Tibial nerve (tissue), 4 donors: ENCODE data around the gene TP53AIP1. TPM values are rescaled to one million over a fixed set of nuclear protein-coding genes. Genes with fewer than 3 reads are reported as not detected.

Source experiments
- DNase-seq, 2 donors: peaks; one replicate each; pipeline ENCODE4 v3.0.0-alpha.2; 2019; ENCODE audit warnings: low spot score in 2 of 2
- H3K27ac ChIP-seq, 4 donors: fragments of 200-600 bp; sonication (generic) in 3 of 4; one replicate each; pipeline ENCODE4 v1.5.1; 2017 to 2019; ENCODE audit warnings: mild to moderate bottlenecking in 1 of 4
- H3K27me3 ChIP-seq, 2 donors: fragments of 200-600 bp; sonication (generic) in 1 of 2; one replicate each; pipeline versions ENCODE4 v1.5.1 to v1.6.0; 2017 to 2019
- H3K36me3 ChIP-seq, 3 donors: fragments of 200-600 bp; sonication (generic); one replicate each; pipeline ENCODE4 v1.5.1; 2018 to 2019
- H3K4me1 ChIP-seq, 4 donors: fragments of 200-600 bp; sonication (generic) in 3 of 4; one replicate each; pipeline ENCODE4 v1.5.1; 2017 to 2019
- H3K4me3 ChIP-seq, 4 donors: fragments of 200-600 bp; sonication (generic) in 3 of 4; one replicate each; pipeline ENCODE4 v1.5.1; 2017 to 2019; ENCODE audit warnings: mild to moderate bottlenecking in 1 of 4, moderate library complexity in 1 of 4
- H3K9me3 ChIP-seq, 4 donors: fragments of 200-600 bp; sonication (generic) in 3 of 4; one replicate each; pipeline ENCODE4 v1.5.1; 2017 to 2019
- EP300 ChIP-seq, 2 donors: sonication (generic); formaldehyde crosslinking; IDR thresholded peaks; one replicate each; pipeline ENCODE4 v1.6.1; 2017; ENCODE audit warnings: antibody characterized with exemption in 2 of 2, mild to moderate bottlenecking in 1 of 2
- POLR2A ChIP-seq, 2 donors: fragments of 450-650 bp; IDR thresholded peaks; one replicate each; pipeline ENCODE4 v1.6.1; 2017; ENCODE audit warnings: antibody characterized with exemption in 2 of 2, mild to moderate bottlenecking in 2 of 2, moderate library complexity in 2 of 2
- WGBS, 2 donors: methylation state at CpG; one replicate each; pipeline ENCODE4 v1.1.5; 2018; 5-methylcytosine and 5-hydroxymethylcytosine counted together
- total RNA-seq, 4 donors: library from RNA; depleted of rRNA; stranded (reverse); fragments of >200 nt; gene quantifications; one replicate each; pipeline ENCODE4 v1.1.0, GENCODE V29; 2016
- TF ChIP-seq, protein P1 (sequence below), 5 experiments: fragments of 200-600 bp in 3 of 5; fragments of 450-650 bp in 2 of 5; sonication (generic) in 3 of 5; IDR thresholded peaks; one replicate each; pipeline ENCODE4 v1.5.1; 2016 to 2019; ENCODE audit warnings: antibody characterized with exemption in 5 of 5, mild to moderate bottlenecking in 3 of 5, moderate library complexity in 2 of 5

Gene TP53AIP1
- total RNA-seq, 4 donors from 2014 or later = not detected

DNA sequence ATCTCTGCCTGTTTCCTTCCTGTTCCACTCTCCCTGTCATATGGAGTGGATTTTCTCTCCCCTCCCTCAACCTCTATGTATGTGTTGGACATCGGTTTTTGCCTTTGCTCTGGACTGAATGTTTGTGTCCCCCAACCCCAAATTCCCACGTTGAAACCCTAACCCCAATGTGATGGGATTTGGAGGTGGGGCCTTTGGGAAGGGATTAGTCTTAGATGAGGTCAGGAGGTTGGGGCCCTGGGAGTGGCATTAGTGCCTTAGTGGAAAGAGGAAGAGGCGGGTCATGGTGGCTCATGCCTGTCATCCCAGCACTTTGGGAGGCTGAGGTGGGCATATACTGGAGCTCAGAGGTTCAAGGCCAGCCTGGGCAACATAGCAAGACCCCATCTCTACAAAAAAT, 11.6 kb downstream of the TP53AIP1 start:
- TF ChIP-seq, protein P1, sequence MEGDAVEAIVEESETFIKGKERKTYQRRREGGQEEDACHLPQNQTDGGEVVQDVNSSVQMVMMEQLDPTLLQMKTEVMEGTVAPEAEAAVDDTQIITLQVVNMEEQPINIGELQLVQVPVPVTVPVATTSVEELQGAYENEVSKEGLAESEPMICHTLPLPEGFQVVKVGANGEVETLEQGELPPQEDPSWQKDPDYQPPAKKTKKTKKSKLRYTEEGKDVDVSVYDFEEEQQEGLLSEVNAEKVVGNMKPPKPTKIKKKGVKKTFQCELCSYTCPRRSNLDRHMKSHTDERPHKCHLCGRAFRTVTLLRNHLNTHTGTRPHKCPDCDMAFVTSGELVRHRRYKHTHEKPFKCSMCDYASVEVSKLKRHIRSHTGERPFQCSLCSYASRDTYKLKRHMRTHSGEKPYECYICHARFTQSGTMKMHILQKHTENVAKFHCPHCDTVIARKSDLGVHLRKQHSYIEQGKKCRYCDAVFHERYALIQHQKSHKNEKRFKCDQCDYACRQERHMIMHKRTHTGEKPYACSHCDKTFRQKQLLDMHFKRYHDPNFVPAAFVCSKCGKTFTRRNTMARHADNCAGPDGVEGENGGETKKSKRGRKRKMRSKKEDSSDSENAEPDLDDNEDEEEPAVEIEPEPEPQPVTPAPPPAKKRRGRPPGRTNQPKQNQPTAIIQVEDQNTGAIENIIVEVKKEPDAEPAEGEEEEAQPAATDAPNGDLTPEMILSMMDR (IDR thresholded peaks at IDR 0.05) = no peak
- TF ChIP-seq EP300 (IDR thresholded peaks at IDR 0.05) (no peak), POLR2A (IDR thresholded peaks at IDR 0.05) (no peak)
- Histone ChIP-seq H3K36me3 (no peaks in the 10 kb centered on the region), H3K27ac (no peak overlapping the region), H3K4me1 (no peaks in the 10 kb centered on the region), H3K4me3 (no peak overlapping the region), H3K9me3 (no peaks in the 10 kb centered on the region), H3K27me3 (no peaks in the 10 kb centered on the region)
- DNase-seq = no peak
- 80 to 81% methylated on average over 3 of the region's 3 CpGs for WGBS, 2 donors

DNA sequence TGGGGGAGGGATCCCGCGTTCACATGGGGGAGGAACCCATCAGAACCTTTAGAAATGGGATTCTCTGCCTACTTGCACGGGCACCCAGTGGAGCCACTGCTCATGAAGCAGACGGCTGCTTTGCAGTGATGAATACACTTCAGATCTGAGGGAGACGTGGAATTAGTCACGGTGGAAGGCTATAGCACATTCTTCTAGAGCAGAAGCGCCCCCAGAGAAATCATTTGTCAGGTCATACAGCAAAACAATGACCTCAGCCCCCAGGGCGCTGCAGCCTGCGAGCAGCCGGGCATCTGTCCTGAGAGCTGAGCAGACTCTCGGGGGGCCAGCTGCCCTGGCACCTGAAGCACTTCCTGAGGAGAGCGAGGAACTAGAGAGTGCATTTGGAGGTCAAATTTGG, 12.7 kb downstream of the TP53AIP1 start:
- 35 to 52% methylated on average over 11 to 12 of the region's 12 CpGs for WGBS, 2 donors
- no peaks in the 10 kb centered on the region for H3K36me3 ChIP-seq
- no peak overlapping the region for H3K27ac ChIP-seq
- H3K9me3 ChIP-seq = no peaks in the 10 kb centered on the region
- no peaks in the 10 kb centered on the region for H3K27me3 ChIP-seq
- no peak overlapping the region for H3K4me3 ChIP-seq
- no peak for DNase-seq
- TF ChIP-seq POLR2A (IDR thresholded peaks at IDR 0.05) (no peak), EP300 (IDR thresholded peaks at IDR 0.05) (no peak)
- TF ChIP-seq, protein P1 (IDR thresholded peaks at IDR 0.05) = no peak
- H3K4me1 ChIP-seq = no peaks in the 10 kb centered on the region

DNA sequence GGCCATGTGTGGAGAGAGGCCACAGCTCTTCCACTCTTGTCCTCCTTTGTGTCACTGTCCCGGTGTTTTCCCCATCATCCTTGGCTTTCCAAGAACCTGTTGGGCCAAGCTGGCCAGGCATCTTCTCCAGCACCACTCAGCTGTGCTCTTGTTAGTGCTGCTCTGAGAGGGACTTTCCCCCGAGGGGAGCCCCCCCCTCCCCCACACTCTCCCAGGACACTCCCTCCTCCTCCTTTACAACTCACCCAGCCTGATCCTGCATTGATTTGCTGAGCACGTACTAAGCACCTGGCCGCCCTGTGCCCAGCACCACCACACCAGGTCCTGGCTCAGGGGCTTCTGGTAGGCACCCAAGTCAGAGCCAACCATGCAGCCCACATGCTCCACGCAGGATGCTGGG, 13.2 kb downstream of the TP53AIP1 start:
- 60 to 64% methylated on average over 5 of the region's 5 CpGs for WGBS, 2 donors

DNA sequence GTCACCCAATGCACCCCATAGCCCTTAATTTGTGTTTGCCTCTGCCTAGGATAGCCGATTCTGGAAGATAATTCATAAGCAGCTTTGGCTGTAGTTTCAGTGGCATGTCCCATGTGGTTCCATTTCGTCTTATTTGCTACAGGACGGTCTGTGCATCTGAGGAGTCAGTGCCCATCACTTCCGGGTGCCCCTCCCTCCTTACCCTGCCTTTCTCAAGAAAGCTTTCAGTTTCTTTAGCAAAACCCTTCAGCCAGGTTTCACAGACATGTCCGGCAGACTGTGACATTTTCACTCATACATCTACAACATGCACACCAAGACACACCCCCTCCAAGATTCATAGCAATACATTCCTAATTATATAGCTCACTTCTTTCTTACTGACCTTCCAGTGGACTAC, 14.3 kb downstream of the TP53AIP1 start:
- no peaks in the 10 kb centered on the region for H3K27me3 ChIP-seq
- no peaks in the 10 kb centered on the region for H3K9me3 ChIP-seq
- no peaks in the 10 kb centered on the region for H3K4me1 ChIP-seq
- H3K36me3 ChIP-seq = no peaks in the 10 kb centered on the region
- WGBS, 2 donors = 55 to 60% methylated on average over 5 of the region's 5 CpGs
- no peak for TF ChIP-seq EP300 (IDR thresholded peaks at IDR 0.05)
- TF ChIP-seq POLR2A (IDR thresholded peaks at IDR 0.05) = no peak
- TF ChIP-seq, protein P1 (IDR thresholded peaks at IDR 0.05) = no peak
- DNase-seq = no peak
- no peak overlapping the region for H3K4me3 ChIP-seq
- no peak overlapping the region for H3K27ac ChIP-seq

More for the DNA sequence above, 13.2 kb downstream of the TP53AIP1 start:
- Histone ChIP-seq H3K4me1 (no peaks in the 10 kb centered on the region), H3K4me3 (no peak overlapping the region), H3K27me3 (no peaks in the 10 kb centered on the region), H3K36me3 (no peaks in the 10 kb centered on the region), H3K27ac (no peak overlapping the region), H3K9me3 (no peaks in the 10 kb centered on the region)
- no peak for DNase-seq
- TF ChIP-seq, protein P1 (IDR thresholded peaks at IDR 0.05) = no peak
- TF ChIP-seq POLR2A (IDR thresholded peaks at IDR 0.05) (no peak), EP300 (IDR thresholded peaks at IDR 0.05) (no peak)

DNA sequence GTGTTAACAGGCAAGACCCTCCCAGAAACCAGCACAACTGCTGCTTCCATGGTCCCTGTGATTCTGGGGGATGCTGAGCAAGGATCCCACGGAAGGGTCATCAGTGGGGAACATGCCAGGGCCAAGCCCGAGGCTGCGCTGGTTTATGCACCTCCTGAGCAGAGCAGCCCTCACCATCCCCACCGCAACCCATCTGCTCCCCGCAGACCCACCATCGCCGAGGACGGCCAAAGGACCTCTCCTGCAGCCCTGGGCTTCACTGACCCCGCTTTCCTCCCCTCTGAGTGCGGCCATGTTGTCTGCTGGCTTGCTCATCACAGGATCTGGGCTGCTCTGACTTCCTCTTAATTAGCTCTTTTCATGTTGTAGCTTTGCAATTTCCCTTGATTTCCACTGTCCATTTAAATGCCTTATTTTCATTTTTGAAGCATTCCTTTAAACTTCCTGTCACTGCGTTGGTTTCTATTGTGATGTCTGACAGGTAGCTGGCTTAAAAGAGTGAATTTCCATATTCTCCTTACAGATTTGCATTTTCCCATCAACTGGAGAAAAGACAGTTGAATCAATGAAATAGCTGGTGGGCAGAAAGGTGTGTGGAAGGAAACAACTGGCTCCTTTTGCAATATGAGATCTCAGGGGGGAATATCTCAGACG, 14.9 kb downstream of the TP53AIP1 start:
- H3K4me1 ChIP-seq = no peaks in the 10 kb centered on the region
- no peaks in the 10 kb centered on the region for H3K36me3 ChIP-seq
- TF ChIP-seq EP300 (IDR thresholded peaks at IDR 0.05) (no peak), POLR2A (IDR thresholded peaks at IDR 0.05) (no peak)
- TF ChIP-seq, protein P1 (IDR thresholded peaks at IDR 0.05) = no peak
- DNase-seq = no peak
- H3K27me3 ChIP-seq = no peaks in the 10 kb centered on the region
- no peak overlapping the region for H3K27ac ChIP-seq
- 73 to 74% methylated on average over 12 of the region's 12 CpGs for WGBS, 2 donors
- H3K4me3 ChIP-seq = no peak overlapping the region
- H3K9me3 ChIP-seq = no peaks in the 10 kb centered on the region
